OCI-LY7 (cell line): Measurements from ENCODE around the gene FBRSL1. TPM values are rescaled to one million over a fixed set of nuclear protein-coding genes. Genes with fewer than 3 reads are reported as not detected.

Experiments used
- BruUV-seq: library from RNA; stranded (reverse); fragments of 400-500 nt; replicated peaks from 2 replicates; lab custom pipeline; 2021; lab: Mats Ljungman, UMichigan
- CTCF ChIA-PET: fragments of 300-600 bp; sonication (Branson Sonifier 250); formaldehyde crosslinking; loops from one replicate; lab custom pipeline; 2022; ENCODE audit warnings: antibody characterized with exemption; ENCODE audit not compliant: unreplicated experiment; lab: Charles Lee
- POLR2A ChIA-PET: fragments of 300-600 bp; sonication (Branson Sonifier 250); formaldehyde crosslinking; loops from one replicate; lab custom pipeline; 2022; ENCODE audit warnings: antibody characterized with exemption; lab: Charles Lee
- DNase-seq: peaks from one replicate; pipeline ENCODE4 v3.0.0-alpha.2; 2015; ENCODE audit warnings: low spot score
- H2AFZ ChIP-seq: fragments of 200-600 bp; sonication (generic), shearing (Covaris generic); 2 replicates; pipeline ENCODE4 v1.6.1; 2014; ENCODE audit warnings: mild to moderate bottlenecking, antibody characterized with exemption, low read length, moderate library complexity
- H3K27ac ChIP-seq: fragments of 200-600 bp; sonication (generic); 2 replicates; pipeline ENCODE4 v1.5.1; 2014; ENCODE audit warnings: mixed run types, low read depth, mild to moderate bottlenecking, moderate library complexity, low read length, inconsistent platforms; ENCODE audit not compliant: poor library complexity, severe bottlenecking
- H3K36me3 ChIP-seq: fragments of 200-600 bp; sonication (generic); 2 replicates; pipeline ENCODE4 v1.6.1; 2014; ENCODE audit warnings: mild to moderate bottlenecking, antibody characterized with exemption, low read length, moderate library complexity, mixed read lengths; ENCODE audit not compliant: insufficient read depth
- H3K4me1 ChIP-seq: fragments of 200-600 bp; sonication (generic); 2 replicates; pipeline ENCODE4 v1.5.1; 2014; ENCODE audit warnings: mild to moderate bottlenecking, low read length; ENCODE audit not compliant: insufficient read depth, poor library complexity, severe bottlenecking
- H3K4me2 ChIP-seq: fragments of 200-600 bp; sonication (generic); 2 replicates; pipeline ENCODE4 v1.6.1; 2014; ENCODE audit warnings: mild to moderate bottlenecking, low read length
- H3K4me3 ChIP-seq: fragments of 200-600 bp; sonication (generic); 2 replicates; pipeline ENCODE4 v1.5.1; 2014; ENCODE audit warnings: mild to moderate bottlenecking, low read depth, low read length; ENCODE audit not compliant: poor library complexity, severe bottlenecking
- H3K79me2 ChIP-seq: fragments of 200-600 bp; sonication (generic); 2 replicates; pipeline ENCODE4 v1.6.1; 2016; ENCODE audit warnings: low read depth, mild to moderate bottlenecking, low read length, moderate library complexity, mixed read lengths; ENCODE audit not compliant: insufficient read depth
- H3K9me2 ChIP-seq: fragments of 200-600 bp; sonication (generic); 2 replicates; pipeline ENCODE4 v1.6.1; 2016; ENCODE audit warnings: mild to moderate bottlenecking, low read length, mixed read lengths; ENCODE audit not compliant: insufficient read depth
- H3K9me3 ChIP-seq: fragments of 200-600 bp; sonication (generic); 2 replicates; pipeline ENCODE4 v1.6.1; 2014; ENCODE audit warnings: mild to moderate bottlenecking, mixed run types, low read length, mixed read lengths
- H4K20me1 ChIP-seq: fragments of 200-600 bp; sonication (generic); 2 replicates; pipeline ENCODE4 v1.6.1; 2014; ENCODE audit warnings: mild to moderate bottlenecking, antibody characterized with exemption, low read length, moderate library complexity, mixed read lengths; ENCODE audit not compliant: insufficient read depth
- EZH2phosphoT487 ChIP-seq: fragments of 200-600 bp; sonication (generic); IDR thresholded peaks from 2 replicates; pipeline ENCODE4 v1.6.1; 2018; ENCODE audit warnings: low read depth, borderline replicate concordance, mild to moderate bottlenecking, mixed run types, antibody characterized with exemption, low read length, moderate library complexity, mixed read lengths
- intact Hi-C: fragments of 100-400 bp; cut with micrococcal nuclease; formaldehyde crosslinking; loops from one replicate; pipeline ENCODE4 v1.10.0; 2022; ENCODE audit not compliant: unreplicated experiment
- total RNA-seq, 2 experiments: library from RNA; depleted of rRNA in 1 of 2; stranded (reverse); fragments of >200 nt in 1 of 2; shearing (Covaris generic) in 1 of 2; gene quantifications; 2 replicates each; pipeline ENCODE4 v1.2.3, GENCODE V29; 2014 to 2022
- TF ChIP-seq, protein P1 (sequence below): fragments of 200-600 bp; sonication (generic); conservative IDR thresholded peaks from 2 replicates; pipeline ENCODE4 v1.5.1; 2014; ENCODE audit warnings: mild to moderate bottlenecking, antibody characterized with exemption, low read length, moderate library complexity, mixed read lengths

FBRSL1 gene
- total RNA-seq, 2 experiments from 2014 or later: 24.6 to 87.8 TPM

DNA sequence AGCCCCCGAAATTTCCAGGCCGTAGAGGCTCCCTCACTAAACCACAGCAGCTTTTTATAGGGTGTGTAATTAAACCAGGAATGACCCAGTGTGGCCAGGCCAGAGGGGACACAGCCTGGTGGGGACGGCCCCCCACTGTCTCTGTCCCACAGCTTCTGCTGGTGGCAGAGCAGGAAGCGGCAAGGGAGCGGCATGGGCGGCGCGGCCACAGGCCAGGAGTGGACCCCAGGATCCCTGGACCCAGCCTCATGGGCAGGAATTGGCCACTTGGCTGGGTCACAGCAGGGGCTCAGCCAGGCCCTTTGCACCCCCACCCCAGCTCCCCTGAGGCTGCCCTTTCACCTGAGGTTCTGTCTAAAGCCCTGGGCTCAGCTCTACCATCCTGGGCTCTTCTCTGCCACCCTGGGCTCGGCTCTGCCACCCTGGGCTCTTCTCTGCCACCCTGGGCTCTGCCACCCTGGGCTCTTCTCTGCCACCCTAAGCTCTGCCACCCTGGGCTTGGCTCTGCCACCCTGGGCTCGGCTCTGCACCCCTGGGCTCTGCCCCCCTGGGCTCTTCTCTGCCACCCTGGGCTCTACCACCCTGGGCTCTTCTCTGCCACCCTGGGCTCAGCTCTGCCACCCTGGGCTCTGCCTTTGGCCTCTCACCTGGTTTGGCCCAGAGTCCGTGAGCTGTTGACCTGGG lies 39.3 kb downstream of the FBRSL1 start:
- TF ChIP-seq EZH2phosphoT487: no peak
- intact Hi-C loops: no loop called here
- Histone ChIP-seq H4K20me1 (no peaks in the 10 kb centered on the region; the same call in 1 of the 2 replicates), H3K4me1 (no peaks in the 10 kb centered on the region), H3K79me2 (no peaks in the 10 kb centered on the region), H2AFZ (no peak overlapping the region), H3K36me3 (no peaks in the 10 kb centered on the region), H3K9me3 (no peaks in the 10 kb centered on the region), H3K27ac (no peak overlapping the region), H3K4me2 (no peak overlapping the region), H3K9me2 (no peaks in the 10 kb centered on the region), H3K4me3 (no peak overlapping the region)
- BruUV-seq: no TSS peak
- DNase-seq: no peak
- POLR2A ChIA-PET: no interaction called here
- CTCF ChIA-PET: no interaction called here

DNA sequence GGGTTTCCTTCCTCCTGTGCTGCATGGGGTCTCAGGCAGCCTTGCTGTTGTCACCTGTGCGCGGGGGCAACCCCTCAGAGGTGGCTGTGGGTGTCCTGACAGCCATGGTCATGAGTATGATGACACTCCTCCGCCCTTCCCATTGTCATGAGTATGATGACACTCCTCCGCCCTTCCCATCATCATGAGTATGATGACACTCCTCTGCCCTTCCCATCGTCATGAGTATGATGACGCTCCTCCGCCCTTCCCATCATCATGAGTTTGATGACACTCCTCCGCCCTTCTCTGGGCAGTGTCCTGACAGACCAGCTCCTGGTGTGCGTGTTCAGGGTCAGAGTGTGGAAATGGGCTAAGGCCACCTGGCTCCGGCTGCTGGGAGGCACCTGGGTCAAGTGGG lies 40.0 kb downstream of the FBRSL1 start:
- TF ChIP-seq, protein P1, sequence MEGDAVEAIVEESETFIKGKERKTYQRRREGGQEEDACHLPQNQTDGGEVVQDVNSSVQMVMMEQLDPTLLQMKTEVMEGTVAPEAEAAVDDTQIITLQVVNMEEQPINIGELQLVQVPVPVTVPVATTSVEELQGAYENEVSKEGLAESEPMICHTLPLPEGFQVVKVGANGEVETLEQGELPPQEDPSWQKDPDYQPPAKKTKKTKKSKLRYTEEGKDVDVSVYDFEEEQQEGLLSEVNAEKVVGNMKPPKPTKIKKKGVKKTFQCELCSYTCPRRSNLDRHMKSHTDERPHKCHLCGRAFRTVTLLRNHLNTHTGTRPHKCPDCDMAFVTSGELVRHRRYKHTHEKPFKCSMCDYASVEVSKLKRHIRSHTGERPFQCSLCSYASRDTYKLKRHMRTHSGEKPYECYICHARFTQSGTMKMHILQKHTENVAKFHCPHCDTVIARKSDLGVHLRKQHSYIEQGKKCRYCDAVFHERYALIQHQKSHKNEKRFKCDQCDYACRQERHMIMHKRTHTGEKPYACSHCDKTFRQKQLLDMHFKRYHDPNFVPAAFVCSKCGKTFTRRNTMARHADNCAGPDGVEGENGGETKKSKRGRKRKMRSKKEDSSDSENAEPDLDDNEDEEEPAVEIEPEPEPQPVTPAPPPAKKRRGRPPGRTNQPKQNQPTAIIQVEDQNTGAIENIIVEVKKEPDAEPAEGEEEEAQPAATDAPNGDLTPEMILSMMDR: no peak
- no peak for TF ChIP-seq EZH2phosphoT487
- Histone ChIP-seq H3K27ac (no peak overlapping the region), H3K79me2 (no peaks in the 10 kb centered on the region), H3K4me3 (no peak overlapping the region), H2AFZ (no peak overlapping the region), H3K9me3 (no peaks in the 10 kb centered on the region), H4K20me1 (no peaks in the 10 kb centered on the region; the same call in 1 of the 2 replicates), H3K4me2 (no peak overlapping the region), H3K36me3 (no peaks in the 10 kb centered on the region), H3K9me2 (no peaks in the 10 kb centered on the region), H3K4me1 (no peaks in the 10 kb centered on the region)
- no TSS peak for BruUV-seq
- ChIA-PET POLR2A (no interaction called here), CTCF (no interaction called here)
- intact Hi-C loops: no loop called here
- no peak for DNase-seq

DNA sequence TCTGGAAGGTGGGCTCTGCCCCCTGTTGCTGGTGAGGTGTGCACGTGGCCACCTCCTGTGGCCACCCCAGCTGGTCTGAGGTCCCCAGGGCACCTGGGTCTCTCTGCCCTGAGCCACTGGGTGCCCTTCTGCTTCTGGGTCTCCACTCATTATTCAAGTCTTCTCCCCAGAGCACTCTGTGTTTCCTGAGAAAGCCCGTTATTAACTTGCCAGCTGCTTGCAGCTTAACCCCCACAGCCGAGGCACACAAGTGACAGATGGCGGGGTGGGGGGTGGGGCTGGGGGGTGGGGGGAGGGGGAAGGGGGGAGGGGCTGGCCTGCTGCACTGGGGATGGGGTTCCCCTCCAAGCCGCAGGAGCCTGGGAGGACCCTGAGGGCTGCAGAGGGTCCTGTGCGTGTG lies 40.5 kb downstream of the FBRSL1 start:
- ChIA-PET CTCF (no interaction called here), POLR2A (interaction anchor here (0.6 kb wide), 1 partner anchor 277 kb away, joined by 3 read pairs; no protein-coding TSS in a partner anchor)
- BruUV-seq: no TSS peak
- H3K27ac ChIP-seq: no peak overlapping the region
- intact Hi-C loops: no loop called here
- no peaks in the 10 kb centered on the region for H3K79me2 ChIP-seq
- H3K4me2 ChIP-seq: no peak overlapping the region
- H4K20me1 ChIP-seq: no peaks in the 10 kb centered on the region; the same call in 1 of the 2 replicates
- no peak for DNase-seq
- H3K4me3 ChIP-seq: no peak overlapping the region
- TF ChIP-seq EZH2phosphoT487: no peak
- TF ChIP-seq, protein P1: no peak
- no peaks in the 10 kb centered on the region for H3K9me2 ChIP-seq
- H3K36me3 ChIP-seq: no peaks in the 10 kb centered on the region
- H2AFZ ChIP-seq: no peak overlapping the region
- H3K9me3 ChIP-seq: no peaks in the 10 kb centered on the region
- H3K4me1 ChIP-seq: no peaks in the 10 kb centered on the region
